ENCODE measurements around the gene MMP15. TPM values are rescaled to one million over a fixed set of nuclear protein-coding genes. Genes with fewer than 3 reads are reported as not detected.
A peak's percentile ranks its signal among the peaks of the same experiment; 100 is the strongest.

MMP15 gene
- polyA plus RNA-seq, 1 experiment = 0.60 TPM

- no peak for TF ChIP-seq CTCF (IDR thresholded peaks at IDR 0.05; ENCODE audit: low read depth, low read length)
Observed at GRCh38 chr16:58018803-58019202, 6.8 kb upstream of the MMP15 start.

GRCh38 chr16:58019866-58020538, 5.6 kb upstream of the MMP15 start:
- H3K4me3 ChIP-seq (ENCODE audit: low read depth, low read length) = no peak overlapping the region
- no peak overlapping the region for H3K27ac ChIP-seq (ENCODE audit: low read depth, low read length)
- DNase-seq (ENCODE audit: low read depth, low spot score) = no peak
- peaks cover 11% of the 10 kb centered on the region for H3K27me3 ChIP-seq (ENCODE audit: control insufficient read depth, insufficient read depth, low read length)
- CTCF ChIA-PET = interaction anchor here (0.8 to 1.6 kb wide), 3 partner anchors 102 to 120 kb away, joined by 3 to 15 read pairs (median 3); partner anchors contain the start of gene CFAP20
- TF ChIP-seq CTCF (IDR thresholded peaks at IDR 0.05; ENCODE audit: low read depth, low read length) = no peak
- H3K9me3 ChIP-seq (ENCODE audit: control insufficient read depth, insufficient read depth, low read length) = no peaks in the 10 kb centered on the region; the same call in 1 of the 2 replicates
- POLR2A ChIA-PET = no interaction called here

More at GRCh38 chr16:58018803-58019202, 6.8 kb upstream of the MMP15 start:
- Histone ChIP-seq H3K27ac (ENCODE audit: low read depth, low read length) (no peak overlapping the region), H3K4me3 (ENCODE audit: low read depth, low read length) (no peak overlapping the region), H3K27me3 (ENCODE audit: control insufficient read depth, insufficient read depth, low read length) (peaks cover 2% of the 10 kb centered on the region), H3K9me3 (ENCODE audit: control insufficient read depth, insufficient read depth, low read length) (no peaks in the 10 kb centered on the region)
- DNase-seq (ENCODE audit: low read depth, low spot score) = no peak
- CTCF ChIA-PET = interaction anchor here (0.7 to 1.6 kb wide), 3 partner anchors 9 to 165 kb away, joined by 3 to 15 read pairs (median 3); no protein-coding TSS in a partner anchor
- POLR2A ChIA-PET = no interaction called here

- H3K27ac ChIP-seq (ENCODE audit: low read depth, low read length) = no peak overlapping the region
- POLR2A ChIA-PET = no interaction called here
- H3K27me3 ChIP-seq (ENCODE audit: control insufficient read depth, insufficient read depth, low read length) = peaks cover 15% of the 10 kb centered on the region
- no peak for DNase-seq (ENCODE audit: low read depth, low spot score)
- no peak overlapping the region for H3K4me3 ChIP-seq (ENCODE audit: low read depth, low read length)
- peak; percentile 86 for TF ChIP-seq CTCF (IDR thresholded peaks at IDR 0.05; ENCODE audit: low read depth, low read length)
- H3K9me3 ChIP-seq (ENCODE audit: control insufficient read depth, insufficient read depth, low read length) = no peaks in the 10 kb centered on the region; the same call in 1 of the 2 replicates
- CTCF ChIA-PET = interaction anchor here (0.5 kb wide), 1 partner anchor 13 kb away, joined by 8 read pairs; no protein-coding TSS in a partner anchor
Observed at GRCh38 chr16:58020628-58021521, 4.7 kb upstream of the MMP15 start.

- H3K27ac ChIP-seq (ENCODE audit: low read depth, low read length) = peak overlapping the region; percentile 39
- POLR2A ChIA-PET = interaction anchor here (1.0 kb wide), 1 partner anchor 108 kb away, joined by 3 read pairs; the partner anchor contains the start of gene CFAP20
- H3K4me3 ChIP-seq (ENCODE audit: low read depth, low read length) = no peak overlapping the region
- H3K27me3 ChIP-seq (ENCODE audit: control insufficient read depth, insufficient read depth, low read length) = peaks cover 19% of the 10 kb centered on the region
- no peaks in the 10 kb centered on the region; the same call in 1 of the 2 replicates for H3K9me3 ChIP-seq (ENCODE audit: control insufficient read depth, insufficient read depth, low read length)
- CTCF ChIA-PET = interaction anchor here (0.5 to 4.3 kb wide), 2 partner anchors 14 to 100 kb away, joined by 8 to 29 read pairs; no protein-coding TSS in a partner anchor
- DNase-seq (ENCODE audit: low read depth, low spot score) = no peak
- no peak for TF ChIP-seq CTCF (IDR thresholded peaks at IDR 0.05; ENCODE audit: low read depth, low read length)
Observed at GRCh38 chr16:58021661-58022551, 3.6 kb upstream of the MMP15 start.
